ENCODE data around the gene CYB561D1.

CYB561D1 gene

DNA sequence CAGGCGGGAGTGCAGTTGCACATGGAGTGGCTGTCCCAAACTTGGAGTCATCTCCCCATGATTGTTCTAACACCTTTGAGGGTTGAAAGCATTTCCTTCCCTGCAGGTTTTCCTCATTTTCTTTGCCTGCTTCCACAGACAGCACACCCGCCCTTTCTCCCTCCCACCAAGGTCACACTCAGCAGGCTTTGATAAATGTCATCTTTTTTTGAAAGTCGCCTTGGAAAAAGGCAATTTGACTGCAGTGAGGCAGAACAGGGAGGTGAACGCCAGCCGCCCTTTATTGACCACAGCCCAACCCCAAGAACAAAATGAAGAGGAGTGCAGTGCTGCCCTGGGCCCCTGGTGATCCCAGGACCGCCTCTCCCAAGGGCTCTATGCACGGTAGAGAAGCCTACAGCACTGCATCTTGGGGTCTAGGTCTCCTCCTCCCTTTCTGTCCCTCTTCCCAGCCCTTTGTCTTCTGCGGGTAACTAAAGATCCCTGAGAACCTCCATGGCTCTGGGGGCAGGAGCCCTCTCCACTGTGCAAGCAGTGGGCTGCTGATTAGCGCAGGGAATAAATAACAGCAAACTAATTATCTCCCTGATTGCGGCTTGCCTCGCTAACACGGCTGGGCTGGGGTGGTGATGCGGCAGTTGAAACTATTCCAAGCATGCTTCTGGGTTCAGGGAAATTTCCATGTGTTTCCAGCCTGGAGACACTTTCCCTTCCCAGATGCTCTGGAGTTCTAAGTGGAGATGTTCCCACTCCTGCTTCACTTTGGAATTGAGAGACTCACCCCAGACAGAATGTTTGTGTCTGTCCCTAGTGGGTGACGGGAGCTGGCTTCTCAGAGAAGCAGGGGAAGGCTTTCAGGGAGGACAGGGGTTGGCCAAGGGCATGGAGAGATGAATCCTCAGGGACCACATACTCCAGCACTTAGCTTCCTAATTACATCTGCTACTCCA, 27.4 kb downstream of the CYB561D1 start:
- no peak overlapping the region for H3K4me3 ChIP-seq (ENCODE audit: low read depth, low read length, poor library complexity, severe bottlenecking)
- H3F3A ChIP-seq (ENCODE audit: insufficient read depth, low read length): no peaks in the 10 kb centered on the region
- no peak overlapping the region for H3K9ac ChIP-seq (ENCODE audit: low read length)
- H4K20me1 ChIP-seq (ENCODE audit: insufficient read depth, low read length): no peaks in the 10 kb centered on the region
- H2AFZ ChIP-seq (ENCODE audit: low read length): no peak overlapping the region
- no peaks in the 10 kb centered on the region for H3K36me3 ChIP-seq (ENCODE audit: insufficient read depth, low read length)
- H3K4me1 ChIP-seq (ENCODE audit: insufficient read depth, low read length, severe bottlenecking): no peaks in the 10 kb centered on the region
- no peak for TF ChIP-seq EZH2 (IDR thresholded peaks at IDR 0.05; ENCODE audit: borderline replicate concordance, low read length)
- TF ChIP-seq, protein P1, sequence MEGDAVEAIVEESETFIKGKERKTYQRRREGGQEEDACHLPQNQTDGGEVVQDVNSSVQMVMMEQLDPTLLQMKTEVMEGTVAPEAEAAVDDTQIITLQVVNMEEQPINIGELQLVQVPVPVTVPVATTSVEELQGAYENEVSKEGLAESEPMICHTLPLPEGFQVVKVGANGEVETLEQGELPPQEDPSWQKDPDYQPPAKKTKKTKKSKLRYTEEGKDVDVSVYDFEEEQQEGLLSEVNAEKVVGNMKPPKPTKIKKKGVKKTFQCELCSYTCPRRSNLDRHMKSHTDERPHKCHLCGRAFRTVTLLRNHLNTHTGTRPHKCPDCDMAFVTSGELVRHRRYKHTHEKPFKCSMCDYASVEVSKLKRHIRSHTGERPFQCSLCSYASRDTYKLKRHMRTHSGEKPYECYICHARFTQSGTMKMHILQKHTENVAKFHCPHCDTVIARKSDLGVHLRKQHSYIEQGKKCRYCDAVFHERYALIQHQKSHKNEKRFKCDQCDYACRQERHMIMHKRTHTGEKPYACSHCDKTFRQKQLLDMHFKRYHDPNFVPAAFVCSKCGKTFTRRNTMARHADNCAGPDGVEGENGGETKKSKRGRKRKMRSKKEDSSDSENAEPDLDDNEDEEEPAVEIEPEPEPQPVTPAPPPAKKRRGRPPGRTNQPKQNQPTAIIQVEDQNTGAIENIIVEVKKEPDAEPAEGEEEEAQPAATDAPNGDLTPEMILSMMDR (IDR thresholded peaks at IDR 0.05; ENCODE audit: low read length): no peak
- H3K4me2 ChIP-seq (ENCODE audit: low read length): no peak overlapping the region
- no peaks in the 10 kb centered on the region for H3K9me2 ChIP-seq (ENCODE audit: low read depth, low read length)
- no peaks in the 10 kb centered on the region; the same call in 1 of the 2 replicates for H3K27me3 ChIP-seq (ENCODE audit: insufficient read depth, low read length)
- no peaks in the 10 kb centered on the region for H3K9me3 ChIP-seq (ENCODE audit: low read length)
- no peak overlapping the region for H3K27ac ChIP-seq (ENCODE audit: low read depth, low read length, poor library complexity, severe bottlenecking)
- no peaks in the 10 kb centered on the region for H3K79me2 ChIP-seq (ENCODE audit: insufficient read depth, low read length)

DNA sequence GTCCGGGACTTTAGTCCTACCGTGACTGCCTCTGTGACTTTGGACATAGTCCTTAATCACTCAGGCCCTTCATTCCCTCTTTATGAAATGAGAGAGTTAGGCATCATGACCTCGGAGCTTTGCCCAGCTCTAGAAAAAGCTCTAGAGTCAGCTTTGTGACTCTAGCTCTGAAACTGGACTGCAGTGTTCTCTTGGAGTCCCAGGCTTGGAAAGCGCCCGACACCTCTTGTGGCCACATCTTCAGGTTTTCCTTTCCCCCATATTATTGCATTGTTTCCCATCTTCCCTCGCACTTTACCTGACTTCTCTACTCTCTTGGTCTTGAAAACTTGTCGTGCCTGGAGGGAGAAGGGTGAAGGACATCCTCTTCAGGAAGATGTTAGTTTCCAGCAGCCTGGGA, 28.1 kb downstream of the CYB561D1 start:
- Histone ChIP-seq H3F3A (ENCODE audit: insufficient read depth, low read length) (no peaks in the 10 kb centered on the region), H4K20me1 (ENCODE audit: insufficient read depth, low read length) (no peaks in the 10 kb centered on the region), H3K9me2 (ENCODE audit: low read depth, low read length) (no peaks in the 10 kb centered on the region), H3K79me2 (ENCODE audit: insufficient read depth, low read length) (no peaks in the 10 kb centered on the region), H3K4me1 (ENCODE audit: insufficient read depth, low read length, severe bottlenecking) (no peaks in the 10 kb centered on the region), H3K4me2 (ENCODE audit: low read length) (no peak overlapping the region), H2AFZ (ENCODE audit: low read length) (no peak overlapping the region), H3K27ac (ENCODE audit: low read depth, low read length, poor library complexity, severe bottlenecking) (no peak overlapping the region), H3K36me3 (ENCODE audit: insufficient read depth, low read length) (no peaks in the 10 kb centered on the region), H3K4me3 (ENCODE audit: low read depth, low read length, poor library complexity, severe bottlenecking) (no peak overlapping the region), H3K9me3 (ENCODE audit: low read length) (no peaks in the 10 kb centered on the region), H3K27me3 (ENCODE audit: insufficient read depth, low read length) (no peaks in the 10 kb centered on the region; the same call in 1 of the 2 replicates), H3K9ac (ENCODE audit: low read length) (no peak overlapping the region)
- TF ChIP-seq, protein P1 (IDR thresholded peaks at IDR 0.05; ENCODE audit: low read length): no peak
- no peak for TF ChIP-seq EZH2 (IDR thresholded peaks at IDR 0.05; ENCODE audit: borderline replicate concordance, low read length)

DNA sequence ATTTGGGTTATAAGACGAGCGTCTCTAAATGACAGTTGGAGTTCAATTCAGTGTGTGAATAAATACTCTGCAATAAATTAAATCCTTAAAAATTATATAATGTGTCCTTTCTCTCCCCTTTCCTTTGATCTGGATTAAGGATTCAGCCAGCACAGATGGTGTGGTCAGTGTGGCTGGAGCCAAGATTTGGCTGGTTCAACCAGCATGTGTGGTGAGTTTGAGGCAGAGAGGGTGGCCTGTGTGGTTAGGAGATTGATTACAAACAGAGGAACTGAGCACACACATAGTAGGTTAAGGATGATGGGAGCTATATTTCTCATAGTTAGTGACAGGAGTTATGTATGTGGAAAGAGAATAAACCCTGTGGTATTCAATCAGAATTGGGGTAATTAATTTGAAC, 29.8 kb downstream of the CYB561D1 start:
- no peaks in the 10 kb centered on the region for H4K20me1 ChIP-seq (ENCODE audit: insufficient read depth, low read length)
- no peak overlapping the region for H3K4me3 ChIP-seq (ENCODE audit: low read depth, low read length, poor library complexity, severe bottlenecking)
- no peaks in the 10 kb centered on the region for H3K9me3 ChIP-seq (ENCODE audit: low read length)
- H3K9ac ChIP-seq (ENCODE audit: low read length): no peak overlapping the region
- TF ChIP-seq, protein P1 (IDR thresholded peaks at IDR 0.05; ENCODE audit: low read length): no peak
- TF ChIP-seq EZH2 (IDR thresholded peaks at IDR 0.05; ENCODE audit: borderline replicate concordance, low read length): no peak
- peaks cover 5% of the 10 kb centered on the region; the same call in 1 of the 2 replicates for H3K27me3 ChIP-seq (ENCODE audit: insufficient read depth, low read length)
- no peaks in the 10 kb centered on the region for H3K36me3 ChIP-seq (ENCODE audit: insufficient read depth, low read length)
- H3K79me2 ChIP-seq (ENCODE audit: insufficient read depth, low read length): no peaks in the 10 kb centered on the region
- no peaks in the 10 kb centered on the region for H3F3A ChIP-seq (ENCODE audit: insufficient read depth, low read length)
- no peaks in the 10 kb centered on the region for H3K4me1 ChIP-seq (ENCODE audit: insufficient read depth, low read length, severe bottlenecking)
- H3K9me2 ChIP-seq (ENCODE audit: low read depth, low read length): no peaks in the 10 kb centered on the region
- H2AFZ ChIP-seq (ENCODE audit: low read length): no peak overlapping the region
- H3K4me2 ChIP-seq (ENCODE audit: low read length): no peak overlapping the region
- H3K27ac ChIP-seq (ENCODE audit: low read depth, low read length, poor library complexity, severe bottlenecking): no peak overlapping the region
